Astrocyte (in vitro differentiated cells and primary cell): ENCODE data around the gene ECI1. TPM values are rescaled to one million over a fixed set of nuclear protein-coding genes. Genes with fewer than 3 reads are reported as not detected.
A peak's percentile ranks its signal among the peaks of the same experiment; 100 is the strongest.

ENCODE experiments used
- DNase-seq: peaks from one replicate; pipeline ENCODE4 v3.0.0-alpha.2; 2010; ENCODE audit warnings: low read depth
- FAIRE-seq: peaks from 2 replicates; lab custom pipeline; 2011; peaks lifted over from hg19 to GRCh38; lab: Jason Lieb, UNC
- H2AFZ ChIP-seq: 2 replicates; pipeline ENCODE4 v1.6.0; 2012; ENCODE audit warnings: low read depth, low read length, inconsistent platforms
- H3K27ac ChIP-seq: 2 replicates; pipeline ENCODE4 v1.5.1; 2011; ENCODE audit warnings: low read depth, low read length, inconsistent platforms
- H3K27me3 ChIP-seq: 2 replicates; pipeline ENCODE4 v1.6.0; 2011; ENCODE audit warnings: low read length, inconsistent platforms; ENCODE audit not compliant: insufficient read depth
- H3K36me3 ChIP-seq: 2 replicates; pipeline ENCODE4 v1.5.1; 2011; ENCODE audit warnings: low read length, inconsistent platforms; ENCODE audit not compliant: insufficient read depth
- H3K4me1 ChIP-seq: 2 replicates; pipeline ENCODE4 v1.5.1; 2011; ENCODE audit warnings: low read length, inconsistent platforms; ENCODE audit not compliant: insufficient read depth
- H3K4me2 ChIP-seq: 2 replicates; pipeline ENCODE4 v1.6.0; 2012; ENCODE audit warnings: low read length, inconsistent platforms
- H3K4me3 ChIP-seq: 2 replicates; pipeline ENCODE4 v1.5.1; 2011; ENCODE audit warnings: low read depth, mild to moderate bottlenecking, low read length, inconsistent platforms; ENCODE audit not compliant: insufficient read depth
- H3K79me2 ChIP-seq: 2 replicates; pipeline ENCODE4 v1.6.0; 2012; ENCODE audit warnings: mild to moderate bottlenecking, low read length, inconsistent platforms; ENCODE audit not compliant: insufficient read depth
- H3K9ac ChIP-seq: 2 replicates; pipeline ENCODE4 v1.6.0; 2012; ENCODE audit warnings: mild to moderate bottlenecking, low read length, inconsistent platforms
- H3K9me3 ChIP-seq: 2 replicates; pipeline ENCODE4 v1.5.1; 2012; ENCODE audit warnings: low read depth, mild to moderate bottlenecking, low read length, inconsistent platforms; ENCODE audit not compliant: insufficient read depth
- H4K20me1 ChIP-seq: 2 replicates; pipeline ENCODE4 v1.6.0; 2012; ENCODE audit warnings: low read length, inconsistent platforms; ENCODE audit not compliant: insufficient read depth
- H3K27ac Mint-ChIP-seq: one replicate; pipeline ENCODE4 v1.8.0; 2021; ENCODE audit warnings: mild to moderate bottlenecking, mixed read lengths; ENCODE audit not compliant: unreplicated experiment
- H3K27me3 Mint-ChIP-seq: one replicate; pipeline ENCODE4 v1.8.0; 2021; ENCODE audit warnings: low read depth, mixed read lengths; ENCODE audit not compliant: unreplicated experiment
- H3K36me3 Mint-ChIP-seq: one replicate; pipeline ENCODE4 v1.8.0; 2021; ENCODE audit warnings: low read depth, mixed read lengths; ENCODE audit not compliant: unreplicated experiment
- H3K4me1 Mint-ChIP-seq: one replicate; pipeline ENCODE4 v1.8.0; 2021; ENCODE audit warnings: low read depth, mixed read lengths; ENCODE audit not compliant: unreplicated experiment
- H3K4me3 Mint-ChIP-seq: one replicate; pipeline ENCODE4 v1.8.0; 2021; ENCODE audit warnings: mild to moderate bottlenecking, moderate library complexity, mixed read lengths; ENCODE audit not compliant: unreplicated experiment
- H3K9me3 Mint-ChIP-seq: one replicate; pipeline ENCODE4 v1.8.0; 2021; ENCODE audit warnings: mild to moderate bottlenecking, mixed read lengths; ENCODE audit not compliant: unreplicated experiment
- EZH2 ChIP-seq: IDR thresholded peaks from 2 replicates; pipeline ENCODE4 v1.6.1; 2012; ENCODE audit warnings: mild to moderate bottlenecking, low read length, inconsistent platforms; ENCODE audit not compliant: insufficient read depth
- total RNA-seq: library from RNA; stranded (reverse); gene quantifications from 2 replicates; pipeline ENCODE4 v1.2.1, GENCODE V29; 2021
- TF ChIP-seq, protein P1 (sequence below): IDR thresholded peaks from 2 replicates; pipeline ENCODE4 v1.5.1; 2011; ENCODE audit warnings: low read depth, mild to moderate bottlenecking, inconsistent platforms, low read length, moderate library complexity; ENCODE audit not compliant: insufficient read depth

ECI1 gene
- total RNA-seq, 1 donor from 2014 or later: 53.4 TPM

GRCh38 chr16:2296661-2297505 is 45.5 kb upstream of the ECI1 start:
- no peaks in the 10 kb centered on the region for H4K20me1 ChIP-seq
- no peak overlapping the region for H3K4me3 Mint-ChIP-seq
- no peak overlapping the region for H2AFZ ChIP-seq
- no peaks in the 10 kb centered on the region for H3K4me1 ChIP-seq
- no peak overlapping the region for H3K4me3 ChIP-seq
- FAIRE-seq: no peak
- no peaks in the 10 kb centered on the region for H3K9me3 ChIP-seq
- H3K27ac Mint-ChIP-seq: no peak overlapping the region
- H3K27me3 Mint-ChIP-seq: peaks cover 7% of the 10 kb centered on the region
- H3K79me2 ChIP-seq: no peaks in the 10 kb centered on the region
- no peaks in the 10 kb centered on the region for H3K36me3 Mint-ChIP-seq
- H3K9ac ChIP-seq: no peak overlapping the region
- no peaks in the 10 kb centered on the region for H3K36me3 ChIP-seq
- no peaks in the 10 kb centered on the region for H3K4me1 Mint-ChIP-seq
- no peak overlapping the region for H3K4me2 ChIP-seq
- H3K9me3 Mint-ChIP-seq: no peaks in the 10 kb centered on the region
- no peak for DNase-seq
- TF ChIP-seq, protein P1, sequence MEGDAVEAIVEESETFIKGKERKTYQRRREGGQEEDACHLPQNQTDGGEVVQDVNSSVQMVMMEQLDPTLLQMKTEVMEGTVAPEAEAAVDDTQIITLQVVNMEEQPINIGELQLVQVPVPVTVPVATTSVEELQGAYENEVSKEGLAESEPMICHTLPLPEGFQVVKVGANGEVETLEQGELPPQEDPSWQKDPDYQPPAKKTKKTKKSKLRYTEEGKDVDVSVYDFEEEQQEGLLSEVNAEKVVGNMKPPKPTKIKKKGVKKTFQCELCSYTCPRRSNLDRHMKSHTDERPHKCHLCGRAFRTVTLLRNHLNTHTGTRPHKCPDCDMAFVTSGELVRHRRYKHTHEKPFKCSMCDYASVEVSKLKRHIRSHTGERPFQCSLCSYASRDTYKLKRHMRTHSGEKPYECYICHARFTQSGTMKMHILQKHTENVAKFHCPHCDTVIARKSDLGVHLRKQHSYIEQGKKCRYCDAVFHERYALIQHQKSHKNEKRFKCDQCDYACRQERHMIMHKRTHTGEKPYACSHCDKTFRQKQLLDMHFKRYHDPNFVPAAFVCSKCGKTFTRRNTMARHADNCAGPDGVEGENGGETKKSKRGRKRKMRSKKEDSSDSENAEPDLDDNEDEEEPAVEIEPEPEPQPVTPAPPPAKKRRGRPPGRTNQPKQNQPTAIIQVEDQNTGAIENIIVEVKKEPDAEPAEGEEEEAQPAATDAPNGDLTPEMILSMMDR: peak; percentile 12
- TF ChIP-seq EZH2: no peak
- no peak overlapping the region for H3K27ac ChIP-seq
- H3K27me3 ChIP-seq: no peaks in the 10 kb centered on the region

GRCh38 chr16:2295056-2295798 is 43.8 kb upstream of the ECI1 start:
- no peak overlapping the region for H3K9ac ChIP-seq
- H3K27ac ChIP-seq: no peak overlapping the region
- no peaks in the 10 kb centered on the region for H3K4me1 ChIP-seq
- peaks cover 4% of the 10 kb centered on the region for H3K27me3 Mint-ChIP-seq
- no peak for TF ChIP-seq EZH2
- H3K9me3 Mint-ChIP-seq: no peaks in the 10 kb centered on the region
- no peak overlapping the region for H3K27ac Mint-ChIP-seq
- DNase-seq: no peak
- H3K27me3 ChIP-seq: no peaks in the 10 kb centered on the region
- no peaks in the 10 kb centered on the region for H3K79me2 ChIP-seq
- no peak overlapping the region for H2AFZ ChIP-seq
- H3K9me3 ChIP-seq: no peaks in the 10 kb centered on the region
- H3K36me3 ChIP-seq: no peaks in the 10 kb centered on the region
- no peak for FAIRE-seq
- no peaks in the 10 kb centered on the region for H4K20me1 ChIP-seq
- no peaks in the 10 kb centered on the region for H3K4me1 Mint-ChIP-seq
- H3K4me2 ChIP-seq: no peak overlapping the region
- no peaks in the 10 kb centered on the region for H3K36me3 Mint-ChIP-seq
- no peak overlapping the region for H3K4me3 ChIP-seq
- no peak overlapping the region for H3K4me3 Mint-ChIP-seq

DNA sequence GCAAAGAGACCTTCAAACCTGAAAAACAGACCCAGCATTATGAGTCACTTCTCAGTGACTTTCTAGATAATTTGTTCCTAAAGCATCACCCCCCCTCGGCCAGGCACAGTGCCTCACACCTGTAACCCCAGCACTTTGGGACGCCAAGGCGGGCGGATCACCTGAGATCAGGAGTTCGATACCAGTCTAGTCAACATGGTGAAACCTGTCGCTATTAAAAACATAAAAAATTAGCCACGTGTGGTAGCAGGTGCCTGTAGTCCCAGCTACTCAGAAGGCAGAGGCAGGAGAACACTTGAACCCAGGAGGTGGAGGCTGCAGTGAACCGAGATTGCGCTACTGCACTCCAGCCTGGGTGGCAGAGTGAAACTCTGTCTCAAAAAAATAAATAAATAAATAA is 40.8 kb upstream of the ECI1 start:
- DNase-seq (no peak), FAIRE-seq (no peak)
- no peaks in the 10 kb centered on the region for H3K9me3 Mint-ChIP-seq
- no peak overlapping the region for H3K4me3 Mint-ChIP-seq
- Histone ChIP-seq H3K9me3 (no peaks in the 10 kb centered on the region), H4K20me1 (no peaks in the 10 kb centered on the region), H3K27ac (no peak overlapping the region), H3K4me2 (no peak overlapping the region), H3K4me1 (no peaks in the 10 kb centered on the region), H3K4me3 (no peak overlapping the region), H3K27me3 (no peaks in the 10 kb centered on the region), H3K9ac (no peak overlapping the region), H2AFZ (no peak overlapping the region), H3K36me3 (no peaks in the 10 kb centered on the region), H3K79me2 (no peaks in the 10 kb centered on the region)
- H3K36me3 Mint-ChIP-seq: no peaks in the 10 kb centered on the region
- H3K4me1 Mint-ChIP-seq: no peaks in the 10 kb centered on the region
- no peak overlapping the region for H3K27ac Mint-ChIP-seq
- peaks cover 2% of the 10 kb centered on the region for H3K27me3 Mint-ChIP-seq
- TF ChIP-seq, protein P1: no peak
- TF ChIP-seq EZH2: no peak
